Stimulated activated CD8-positive, alpha-beta memory T cell treated with anti-CD3 and anti-CD28 coated beads, Interleukin-7, amount 100 ng/mL, for 48 hours (primary cell): ENCODE results near the gene HIBCH.
"Not testable (repeated sequence)": the region's sequence is repeated elsewhere in the genome, so short reads cannot be mapped to it uniquely, and the experiment has no call there.

Experiments used
- DNase-seq, 2 donors: peaks; one replicate each; pipeline ENCODE4 v3.0.0-alpha.2; 2020; ENCODE audit warnings: low read depth in 1 of 2; ENCODE audit errors: extremely low read depth in 1 of 2

Gene HIBCH

DNA sequence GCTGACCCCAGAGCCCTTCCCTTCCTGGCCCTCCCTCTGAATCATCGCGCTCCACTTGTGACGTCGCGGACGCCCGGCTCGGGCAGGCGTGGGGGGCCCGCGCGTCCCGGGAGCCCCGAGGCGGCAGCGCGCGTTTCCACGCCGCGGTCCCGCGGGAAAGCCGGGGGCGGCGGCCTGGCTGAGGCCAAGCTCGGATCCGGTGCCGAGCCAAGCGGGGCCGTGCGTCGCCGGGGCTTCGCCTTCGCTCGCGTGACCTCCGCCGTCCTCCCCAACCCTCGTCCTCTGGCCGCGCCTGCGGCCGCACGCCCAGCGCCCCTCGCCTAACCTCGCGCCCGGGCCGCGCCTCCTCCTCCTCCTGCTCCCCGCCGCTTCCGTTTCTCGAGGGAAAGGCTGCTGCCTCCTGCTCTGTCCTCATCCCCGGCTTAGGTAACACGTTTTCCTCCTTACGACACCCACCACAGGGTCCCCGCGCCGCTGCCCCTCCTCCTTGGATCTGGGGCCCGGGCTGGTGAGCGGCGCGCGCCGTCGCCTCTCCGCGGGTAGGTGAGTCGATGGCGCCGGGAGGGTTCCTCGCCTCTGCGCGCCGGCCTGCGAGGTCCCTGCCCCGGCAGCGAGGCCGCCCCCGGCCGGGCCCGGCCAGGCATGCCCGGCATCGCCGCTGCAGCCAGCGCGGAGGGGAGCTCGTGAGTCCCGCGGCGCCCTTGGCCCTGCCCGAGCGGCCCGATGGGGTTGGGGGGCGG is 24.1 kb upstream of the HIBCH start, which contains the start of gene INPP1:
Gene INPP1 (plus strand): TSS at position 54 of the 740 bp plus-strand sequence. CDS start 16,514 bp downstream, outside the sequence.
- peak in 1 of 2 donors; percentile 47 for DNase-seq

DNA sequence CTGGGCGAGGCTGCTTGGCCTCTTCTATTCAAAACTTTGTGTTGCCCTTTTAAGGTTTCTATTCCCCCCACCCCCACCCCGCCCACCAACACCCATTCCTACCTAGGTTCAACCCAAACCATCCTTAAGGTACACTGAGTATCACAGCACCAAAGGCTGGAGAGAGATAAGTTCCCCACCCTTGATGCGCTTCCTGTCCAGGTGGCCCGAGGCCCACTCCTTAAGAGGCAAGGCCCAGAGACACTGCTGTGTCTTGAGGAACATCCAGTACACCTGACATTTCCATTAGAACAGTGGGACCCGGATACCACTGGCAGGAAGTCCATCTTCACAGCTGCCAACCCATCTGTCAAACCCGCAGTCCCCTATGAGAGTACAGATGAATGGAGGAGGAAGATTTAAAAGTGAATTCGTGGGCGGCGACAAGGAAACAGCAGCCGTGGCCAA is 23.5 kb upstream of the HIBCH start:
- no peak for DNase-seq

DNA sequence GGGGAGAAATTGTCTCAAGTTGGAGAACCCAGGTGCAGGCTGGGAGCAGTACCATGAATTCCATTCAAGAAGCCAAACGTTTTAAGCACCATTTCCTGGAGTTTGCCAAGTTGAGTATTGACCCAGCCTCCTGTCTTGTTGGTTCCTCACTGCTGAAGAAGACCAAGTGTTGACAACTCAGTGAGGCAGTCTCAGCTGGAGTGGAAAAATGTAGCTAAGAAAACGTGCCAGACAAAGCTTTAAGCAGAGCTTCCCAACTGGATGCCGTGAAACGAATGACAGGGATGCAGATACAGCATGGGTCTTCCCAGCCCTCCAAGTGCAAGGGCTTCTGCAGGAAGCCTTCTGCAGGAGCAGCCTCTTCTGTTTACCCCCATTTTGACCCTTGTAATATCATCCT is 23.0 kb upstream of the HIBCH start:
- DNase-seq, result no peak

DNA sequence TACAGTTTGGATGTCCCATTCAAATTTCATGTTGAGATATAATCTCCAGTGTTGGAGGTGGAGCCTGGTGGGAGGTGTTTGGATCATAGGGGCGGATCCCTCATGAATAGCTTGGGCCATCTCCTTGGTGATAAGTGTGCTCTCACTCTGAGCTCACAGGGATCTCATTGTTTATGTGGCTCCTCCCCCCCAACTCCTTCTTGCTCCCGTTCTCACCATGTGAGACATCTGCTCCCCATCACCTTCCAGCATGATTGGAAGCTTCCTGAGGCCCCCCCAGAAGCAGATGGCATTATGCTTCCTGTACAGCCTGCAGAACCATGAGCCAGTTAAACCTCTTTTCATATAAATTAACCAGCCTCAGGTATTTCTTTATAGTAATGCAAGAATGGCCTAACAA is 20.7 kb upstream of the HIBCH start:
- DNase-seq, result no peak

DNA sequence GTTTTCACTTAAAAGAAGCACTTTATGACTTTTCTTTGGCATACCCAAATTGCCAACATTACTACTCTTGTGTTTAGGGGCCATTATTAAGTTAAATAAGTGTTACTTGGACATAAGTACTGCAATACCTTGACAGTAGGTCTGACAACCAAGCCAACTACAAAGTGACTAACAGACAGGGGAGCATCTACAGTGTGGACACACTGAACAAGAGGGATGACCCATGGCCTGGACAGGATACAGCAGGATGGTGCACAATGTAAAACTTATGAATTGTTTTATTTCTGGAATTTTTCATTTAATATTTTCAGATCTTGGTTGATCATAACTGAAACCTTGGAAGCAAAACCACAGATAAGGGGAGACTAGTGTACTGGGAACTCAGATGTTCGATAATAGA is 19.8 kb upstream of the HIBCH start:
- DNase-seq, result no peak

DNA sequence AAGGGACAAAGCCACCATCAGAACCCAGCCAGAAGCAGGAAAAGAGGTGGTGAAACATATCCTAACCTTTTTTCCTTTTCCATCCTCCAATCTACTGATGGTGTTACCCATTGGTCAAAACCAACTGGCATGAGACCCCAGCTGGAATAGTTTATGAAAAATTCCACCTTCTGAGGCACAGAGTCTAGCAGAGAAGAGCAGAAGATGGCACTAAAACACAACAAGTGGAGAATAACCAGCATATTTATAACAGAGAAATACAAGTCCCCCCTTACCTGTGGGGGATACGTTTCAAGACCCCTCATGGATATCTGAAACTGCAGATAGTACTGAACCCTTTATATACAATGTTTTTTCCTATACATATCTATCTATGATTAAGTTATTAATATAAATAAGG is 18.8 kb upstream of the HIBCH start:
- DNase-seq, result no peak

DNA sequence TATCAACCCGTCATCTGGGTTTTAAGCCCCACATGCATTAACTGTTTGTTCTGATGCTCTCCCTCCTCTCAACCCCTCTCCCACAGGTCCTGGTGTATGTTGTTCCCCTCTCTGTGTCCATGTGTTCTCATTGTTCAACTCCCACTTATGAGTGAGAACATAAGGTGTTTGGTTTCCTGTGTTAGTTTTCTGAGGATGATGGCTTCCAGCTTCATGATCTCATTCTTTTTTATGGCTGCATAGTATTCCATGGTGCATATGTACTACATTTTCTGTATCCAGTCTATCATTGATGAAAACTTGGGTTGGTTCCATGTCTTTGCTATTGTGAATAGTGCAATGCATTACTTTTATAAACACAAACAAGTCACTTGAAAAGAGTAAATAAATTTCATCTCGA is 16.8 kb upstream of the HIBCH start:
- DNase-seq, result no peak

DNA sequence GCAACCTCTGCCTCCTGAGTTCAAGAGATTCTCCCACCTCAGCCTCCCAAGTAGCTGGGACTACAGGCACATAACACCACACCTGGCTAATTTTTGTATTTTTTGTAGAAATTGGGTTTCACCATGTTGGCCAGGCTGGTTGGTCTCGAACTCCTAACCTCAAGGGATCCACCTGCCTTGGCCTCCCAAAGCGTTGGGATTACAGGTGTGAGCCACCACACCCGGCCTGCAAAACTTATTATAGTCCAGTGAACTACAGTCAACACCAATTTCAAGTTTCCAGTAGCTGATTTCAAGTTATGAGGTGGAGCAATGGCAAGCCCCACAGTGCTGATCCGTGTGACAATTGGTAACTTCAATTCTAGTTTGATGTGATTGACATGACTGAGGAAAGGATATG is 16.0 kb upstream of the HIBCH start:
- not testable (repeated sequence) for DNase-seq

DNA sequence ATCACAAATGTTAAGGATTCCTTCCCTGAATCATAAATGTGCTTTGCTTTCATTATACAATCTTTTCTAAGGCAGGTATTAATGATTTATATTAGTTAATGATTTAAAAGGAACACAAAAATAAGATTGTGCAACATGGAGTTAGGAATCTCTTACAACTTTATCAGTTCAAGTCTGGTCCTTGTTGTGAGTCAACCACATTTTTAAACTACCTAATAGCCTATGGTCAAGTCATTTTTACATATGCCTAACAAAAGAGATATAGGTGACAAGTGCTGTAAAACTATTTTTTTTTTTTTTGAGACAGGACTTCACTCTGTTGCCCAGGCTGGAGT is 15.6 kb upstream of the HIBCH start:
- no peak for DNase-seq

DNA sequence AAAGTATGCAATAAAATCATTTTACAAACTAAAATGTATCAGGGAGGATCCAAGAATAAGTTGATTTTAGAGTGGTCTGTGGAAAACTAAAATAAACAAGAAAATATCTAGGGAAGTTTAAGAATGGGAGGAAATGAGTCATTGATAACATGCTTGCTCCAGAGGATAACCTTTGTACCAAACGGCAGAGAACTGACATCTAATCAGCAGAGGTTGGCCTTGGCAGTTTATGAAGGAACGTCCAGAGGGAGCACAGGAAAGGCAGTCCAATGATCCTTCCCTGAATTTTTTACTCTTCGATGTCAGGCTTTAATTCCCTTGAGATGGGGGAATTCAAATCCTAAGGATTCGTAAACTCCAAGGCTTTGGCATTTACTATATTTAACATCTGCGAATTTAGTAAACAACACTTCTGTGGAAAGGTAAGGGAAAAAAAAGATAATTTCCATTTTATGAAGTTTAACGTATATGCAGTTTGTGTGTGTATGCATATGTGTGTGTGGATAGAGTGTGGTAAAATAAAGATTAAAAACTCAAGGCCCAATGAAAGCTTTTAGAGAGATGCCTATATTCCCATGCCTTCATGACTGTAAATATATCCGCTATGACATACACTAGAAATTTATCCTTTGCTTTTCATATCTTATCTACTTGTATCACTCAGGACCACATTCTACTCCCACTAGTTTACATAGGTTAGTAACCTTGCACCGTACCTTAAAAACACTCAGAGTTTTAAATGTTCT is 15.0 kb upstream of the HIBCH start:
- DNase-seq, result no peak

DNA sequence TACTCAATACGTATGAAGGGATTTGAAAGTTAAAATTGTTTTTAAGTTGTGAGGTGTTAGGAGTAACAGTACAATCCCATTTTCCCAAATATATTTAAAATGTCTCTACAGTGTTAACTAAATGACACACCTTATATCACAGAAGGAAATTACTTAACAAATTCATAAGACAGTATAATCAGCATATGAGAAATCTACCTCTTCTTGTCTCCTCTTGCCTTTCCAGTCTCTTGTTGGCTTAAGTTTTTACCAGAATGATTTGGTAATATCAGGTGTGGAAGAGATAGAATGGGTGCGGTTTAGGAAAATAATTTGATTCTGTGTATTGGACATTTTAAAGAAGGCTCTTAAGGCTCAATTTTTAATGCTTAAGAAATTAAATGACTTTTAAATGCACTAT is 14.3 kb upstream of the HIBCH start:
- no peak for DNase-seq

DNA sequence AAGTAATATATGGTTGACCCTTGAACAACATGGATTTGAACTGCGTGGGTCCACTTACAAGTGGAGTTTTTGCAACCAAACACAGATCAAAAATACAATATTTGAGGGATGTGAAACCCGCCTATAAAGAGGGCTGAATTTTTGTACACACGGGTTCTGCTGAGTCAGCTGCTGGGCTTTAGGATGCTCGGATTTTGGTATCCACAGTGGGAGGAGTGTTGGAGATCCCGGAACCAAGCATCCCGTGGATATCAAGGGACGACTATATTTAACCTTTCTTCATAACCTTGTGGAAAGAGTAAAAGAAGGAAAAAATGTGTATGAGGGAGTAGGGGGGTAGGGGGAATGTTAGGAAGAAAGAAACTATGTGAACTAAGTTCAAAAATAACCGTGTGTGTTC is 13.8 kb upstream of the HIBCH start:
- DNase-seq, result no peak

DNA sequence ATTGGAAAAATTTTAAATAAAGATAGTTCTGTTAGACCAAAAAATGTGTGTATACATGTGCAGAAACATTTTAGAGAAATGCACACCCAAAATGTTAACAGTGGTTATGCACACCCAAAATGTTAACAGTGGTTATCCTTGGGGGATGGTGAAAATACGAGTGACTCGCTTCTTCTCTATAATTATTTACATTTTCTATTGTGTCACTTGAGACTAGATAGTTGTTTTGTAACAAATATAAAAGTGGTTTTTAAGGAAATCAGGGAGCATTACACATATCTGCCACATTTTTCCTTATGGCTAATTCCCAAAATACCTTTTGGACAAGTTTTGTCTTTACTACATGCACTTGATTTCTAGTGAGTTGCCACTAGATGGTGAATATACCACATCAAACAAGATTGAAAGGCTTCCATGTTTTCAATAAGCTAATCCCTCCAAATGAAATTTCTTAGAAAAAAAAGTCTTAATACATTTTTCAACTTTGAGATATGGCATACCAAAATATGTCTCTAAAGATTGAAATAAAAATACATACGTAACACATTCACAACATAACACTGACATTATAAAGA is 9.0 kb upstream of the HIBCH start:
- DNase-seq, result no peak

DNA sequence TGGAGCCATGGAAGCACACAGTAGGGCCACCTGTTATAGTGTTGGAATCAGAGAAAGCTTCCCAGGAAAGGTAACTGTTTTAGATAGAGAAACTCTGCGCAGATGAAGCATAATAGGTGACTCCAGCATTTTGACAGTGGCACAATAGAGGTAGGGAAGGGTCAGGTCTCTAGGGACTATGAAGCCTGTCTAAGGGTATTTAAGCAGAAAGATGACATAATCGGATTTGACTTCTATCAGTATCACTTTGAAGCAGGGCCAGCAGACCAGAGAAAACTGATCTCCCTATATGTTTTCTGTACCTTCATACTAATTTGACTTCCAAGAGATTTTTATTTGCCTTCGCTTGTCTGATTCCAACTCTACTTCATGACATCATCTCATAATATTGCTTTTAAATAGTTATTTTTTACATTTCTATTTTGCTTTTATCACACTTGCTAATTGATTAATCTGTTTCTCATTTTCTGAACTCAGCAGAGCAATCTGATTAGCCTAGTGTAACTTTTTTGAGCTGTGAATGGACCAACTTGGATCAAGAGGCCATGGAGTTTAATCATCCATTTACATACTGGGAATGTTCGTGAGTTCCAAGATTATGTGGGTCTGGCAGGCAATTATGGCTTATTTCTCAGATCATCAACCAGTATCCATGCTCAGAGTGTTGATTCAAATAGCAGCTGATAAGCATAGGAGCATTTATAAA is 8.4 kb upstream of the HIBCH start:
- DNase-seq, result no peak

DNA sequence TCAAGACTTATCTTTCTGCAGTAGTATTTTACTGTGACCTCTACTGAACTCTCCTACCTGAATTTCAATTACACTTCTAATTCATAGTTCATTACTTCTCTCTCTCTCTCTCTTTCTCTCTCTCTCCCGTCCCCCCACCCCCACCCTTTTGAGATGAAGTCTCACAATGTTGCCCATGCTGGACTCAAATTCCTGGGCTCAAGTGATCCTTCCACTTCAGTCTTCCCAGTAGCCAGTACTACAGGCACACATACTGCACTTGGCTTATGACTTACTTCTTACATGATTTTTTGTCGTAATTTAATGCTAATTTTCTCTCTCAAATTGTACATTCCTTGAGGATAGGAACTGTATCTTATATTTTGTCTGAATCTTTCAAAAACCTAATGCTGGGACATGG is 6.0 kb upstream of the HIBCH start:
- DNase-seq, result no peak

DNA sequence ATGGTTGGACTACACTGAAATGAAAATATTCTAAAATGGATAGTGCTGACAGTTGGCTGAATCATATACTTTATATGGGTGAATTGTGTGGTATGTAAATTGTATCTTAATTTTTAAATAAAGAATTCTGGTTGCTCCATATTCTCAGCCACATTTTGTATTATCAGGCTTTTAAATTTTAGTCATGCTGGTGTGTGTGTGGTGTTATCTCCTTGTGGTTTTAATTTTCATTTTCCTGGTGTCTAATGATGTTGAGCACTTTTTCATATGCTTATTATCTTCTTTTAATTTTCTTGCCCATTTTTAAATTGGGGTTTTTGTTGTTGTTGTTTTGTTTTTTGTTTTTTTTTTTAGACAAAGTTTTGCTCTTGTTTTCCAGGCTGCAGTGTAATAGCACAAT is 3.8 kb upstream of the HIBCH start:
- DNase-seq, result no peak

DNA sequence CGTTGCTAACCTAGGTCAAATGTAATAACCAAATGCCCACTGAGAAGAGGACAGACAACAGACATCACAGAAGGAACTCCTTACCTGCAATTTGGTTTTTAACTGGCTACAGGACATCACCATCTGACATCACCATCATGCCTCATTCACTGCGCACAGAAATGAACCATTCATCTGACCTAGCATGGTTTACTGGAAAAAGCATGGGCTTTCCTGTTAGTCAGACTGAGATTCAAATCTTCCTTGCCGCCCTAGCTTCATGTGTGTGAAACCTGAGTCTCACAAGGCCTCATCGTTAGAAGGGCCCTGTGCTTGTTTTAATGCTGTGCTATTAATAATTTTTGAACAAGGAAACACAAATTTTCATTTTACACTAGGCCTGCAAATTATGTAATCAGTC is 1.1 kb upstream of the HIBCH start:
- peak in 1 of 2 donors; percentile 46 for DNase-seq

DNA sequence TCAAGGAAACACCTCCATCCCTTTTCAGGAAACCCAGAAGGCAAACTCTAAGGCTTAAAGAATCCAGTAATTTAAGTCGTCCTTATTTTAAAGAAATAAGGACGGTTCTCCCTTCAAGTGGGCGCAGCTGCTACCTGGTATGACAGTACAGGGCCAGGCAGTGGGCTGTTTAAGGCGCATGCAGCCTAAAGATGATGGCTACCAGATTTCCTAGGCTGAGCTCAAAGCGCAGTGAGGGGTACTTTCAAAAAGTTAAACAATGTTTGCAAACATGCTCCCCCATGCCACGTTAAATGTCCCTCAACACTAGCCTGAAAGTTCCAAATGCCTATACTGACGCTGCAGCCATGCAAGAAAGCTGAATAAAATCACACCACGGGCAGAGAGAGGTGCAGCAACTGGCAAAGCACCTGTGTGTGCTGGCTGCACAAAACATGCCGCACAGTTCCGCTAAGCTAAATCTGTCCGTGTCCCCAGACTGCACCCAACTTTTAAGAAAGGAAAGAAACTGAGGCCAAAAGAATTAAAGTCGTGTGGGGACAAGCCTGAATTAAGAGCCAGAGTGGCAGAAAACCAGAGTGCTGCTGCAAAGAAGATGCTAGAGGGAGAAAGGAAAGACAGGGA is 583 bp downstream of the HIBCH start:
- no peak for DNase-seq

DNA sequence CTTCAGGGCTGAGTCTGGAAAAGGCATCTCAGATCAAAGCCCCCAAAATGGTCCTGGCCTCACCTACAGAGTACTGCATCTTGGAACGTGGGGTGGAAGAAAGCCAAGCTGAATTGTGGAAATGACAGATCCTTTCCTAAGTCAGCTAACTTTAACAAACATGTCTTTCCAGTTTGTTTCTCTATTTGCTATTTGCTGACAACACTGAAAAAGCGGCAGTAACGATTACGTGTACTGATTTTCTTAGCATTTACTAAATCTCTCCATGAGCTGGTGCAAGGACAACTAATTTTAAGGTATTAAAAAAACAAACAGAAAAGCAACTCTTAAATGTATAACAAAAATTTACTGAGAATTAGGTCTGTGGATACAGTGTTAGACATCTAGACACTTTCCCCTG is 1.1 kb downstream of the HIBCH start:
- no peak for DNase-seq

DNA sequence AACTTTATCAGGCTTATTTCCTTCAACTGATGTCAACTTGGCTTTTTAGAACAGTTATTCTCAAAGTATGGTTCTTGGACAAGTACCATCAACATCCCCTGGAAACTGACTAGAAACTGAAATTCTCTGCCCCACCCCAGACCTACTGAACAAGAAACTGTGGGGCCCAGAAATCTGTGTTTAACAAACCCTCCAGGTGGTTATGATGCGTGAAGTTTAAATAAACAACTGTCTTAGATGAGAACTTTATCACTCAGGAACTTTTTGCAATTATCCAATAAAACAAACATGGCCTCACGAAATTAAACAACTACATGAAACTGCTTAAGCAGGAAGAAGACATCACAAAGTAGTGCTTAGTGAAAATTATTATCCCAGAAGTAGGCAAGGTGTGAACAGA is 4.4 kb downstream of the HIBCH start:
- no peak for DNase-seq

DNA sequence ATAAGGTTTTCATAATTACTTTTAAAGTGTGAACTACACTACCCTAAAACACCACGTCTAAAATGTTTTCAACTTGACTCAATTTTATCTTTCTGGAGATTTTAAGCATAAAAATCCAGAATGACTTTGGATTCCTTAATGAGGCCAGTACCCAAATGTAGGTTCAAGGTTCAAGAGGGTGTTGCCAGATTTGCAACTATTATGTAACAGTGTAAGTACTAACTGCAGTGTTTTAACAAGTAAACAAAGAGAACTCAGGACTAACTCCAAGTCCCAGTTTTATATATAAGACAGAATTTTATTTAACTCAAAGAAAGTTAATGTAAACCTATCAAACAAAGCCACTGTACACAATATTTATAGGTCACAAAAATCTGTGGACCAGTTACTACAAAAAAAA is 5.7 kb downstream of the HIBCH start:
- DNase-seq, result no peak
